GM12878 (cell line): Measurements from ENCODE around the gene ATP6AP2. TPM values are rescaled to one million over a fixed set of nuclear protein-coding genes. Genes with fewer than 3 reads are reported as not detected.

Source experiments
- ATAC-seq: fragments of 200-7000 bp; cut with Tn5 transposase; 3 replicates; pipeline ENCODE4 v1.9.1; 2020; ENCODE audit warnings: mild to moderate bottlenecking, moderate library complexity
- BruUV-seq: library from RNA; stranded (reverse); fragments of 400-500 nt; replicated peaks from 2 replicates; lab custom pipeline; 2021; lab: Mats Ljungman, UMichigan
- CTCF ChIA-PET: fragments of 300-600 bp; sonication (Branson Sonifier 250); formaldehyde crosslinking; extraction: SDS; loops from one replicate; lab custom pipeline; 2021; ENCODE audit warnings: inconsistent platforms; lab: Yijun Ruan, JAX
- POLR2A ChIA-PET: fragments of 350-600 bp; formaldehyde crosslinking; extraction: SDS; loops from one replicate; lab custom pipeline; 2021; ENCODE audit warnings: inconsistent platforms; lab: Charles Lee
- RAD21 ChIA-PET: fragments of 300-600 bp; sonication (Branson Sonifier 250); formaldehyde crosslinking; loops from one replicate; lab custom pipeline; 2023; ENCODE audit warnings: antibody characterized with exemption; ENCODE audit not compliant: unreplicated experiment; lab: Charles Lee
- SMC1A ChIA-PET: fragments of 300-600 bp; sonication (Branson Sonifier 250); formaldehyde crosslinking; loops from one replicate; lab custom pipeline; 2023; ENCODE audit not compliant: unreplicated experiment, uncharacterized antibody; lab: Charles Lee
- DNase-seq: peaks from one replicate; pipeline ENCODE4 v3.0.0-alpha.2; 2011; ENCODE audit warnings: low read depth, low spot score
- FAIRE-seq: peaks from 3 replicates; lab custom pipeline; 2011; peaks lifted over from hg19 to GRCh38; lab: Jason Lieb, UNC
- H2AFZ ChIP-seq: 2 replicates; pipeline ENCODE4 v1.6.0; 2011; ENCODE audit warnings: low read depth, low read length, control low read depth; ENCODE audit not compliant: control insufficient read depth
- H3K27ac ChIP-seq: 2 replicates; pipeline ENCODE4 v1.5.1; 2011; ENCODE audit warnings: control low read depth; ENCODE audit not compliant: control insufficient read depth, insufficient read depth
- H3K27me3 ChIP-seq, 2 experiments: replicated peaks in 1 of 2; 2 replicates each; pipeline versions ENCODE4 v1.6.0 to v1.6.1; 2011; ENCODE audit warnings: low read length in 1 of 2; ENCODE audit not compliant: control insufficient read depth in 2 of 2, insufficient read depth in 2 of 2
- H3K36me3 ChIP-seq, 2 experiments: 2 replicates each; pipeline ENCODE4 v1.5.1; 2011; ENCODE audit warnings: low read length in 1 of 2; ENCODE audit not compliant: control insufficient read depth in 2 of 2, insufficient read depth in 2 of 2
- H3K4me1 ChIP-seq: 2 replicates; pipeline ENCODE4 v1.6.1; 2011; ENCODE audit warnings: mild to moderate bottlenecking, low read length, moderate library complexity, mixed read lengths; ENCODE audit not compliant: control insufficient read depth, insufficient read depth
- H3K4me2 ChIP-seq: 2 replicates; pipeline ENCODE4 v1.6.0; 2011; ENCODE audit warnings: control low read depth; ENCODE audit not compliant: control insufficient read depth, insufficient read depth
- H3K4me3 ChIP-seq: fragments of 200-600 bp; sonication (generic); 2 replicates; pipeline ENCODE4 v1.5.1; 2016
- H3K79me2 ChIP-seq: 2 replicates; pipeline ENCODE4 v1.6.0; 2011; ENCODE audit warnings: low read length; ENCODE audit not compliant: control insufficient read depth, insufficient read depth
- H3K9ac ChIP-seq: 2 replicates; pipeline ENCODE4 v1.8.0; 2011; ENCODE audit warnings: low read length, control low read depth, mixed read lengths; ENCODE audit not compliant: control insufficient read depth, insufficient read depth
- H3K9me3 ChIP-seq: replicated peaks from 3 replicates; pipeline ENCODE4 v1.5.1; 2011; ENCODE audit warnings: mild to moderate bottlenecking, low read length; ENCODE audit not compliant: control insufficient read depth, insufficient read depth
- H4K20me1 ChIP-seq: 2 replicates; pipeline ENCODE4 v1.6.0; 2011; ENCODE audit not compliant: control insufficient read depth, insufficient read depth
- CEBPB ChIP-seq, 2 experiments: fragments of 150-350 bp in 1 of 2; IDR thresholded peaks; 2 replicates each; pipeline ENCODE4 v1.6.1; 2012 to 2014; ENCODE audit warnings: low read depth in 2 of 2, low read length in 2 of 2, borderline replicate concordance in 1 of 2, inconsistent platforms in 1 of 2
- CREB1 ChIP-seq: IDR thresholded peaks from 2 replicates; pipeline ENCODE4 v1.6.1; 2012; ENCODE audit warnings: low read depth, mild to moderate bottlenecking, inconsistent platforms
- CREM ChIP-seq: IDR thresholded peaks from 2 replicates; pipeline ENCODE4 v1.6.1; 2014; ENCODE audit warnings: antibody characterized with exemption, low read depth
- EED ChIP-seq: sonication (generic); IDR thresholded peaks from 2 replicates; pipeline ENCODE4 v1.6.1; 2016; ENCODE audit warnings: antibody characterized with exemption, low read depth
- IRF3 ChIP-seq: fragments of 450-650 bp; IDR thresholded peaks from 2 replicates; pipeline ENCODE4 v1.6.1; 2014; ENCODE audit warnings: mild to moderate bottlenecking
- JUND ChIP-seq: IDR thresholded peaks from 2 replicates; pipeline ENCODE4 v1.6.1; 2012; ENCODE audit warnings: low read depth, mild to moderate bottlenecking, low read length, improper control_type of control experiment, moderate library complexity
- KAT2A ChIP-seq: conservative IDR thresholded peaks from 2 replicates; pipeline ENCODE4 v1.6.1; 2011; ENCODE audit warnings: low read depth, low read length; ENCODE audit not compliant: control insufficient read depth
- MEF2A ChIP-seq: IDR thresholded peaks from 2 replicates; pipeline ENCODE4 v1.6.1; 2011; ENCODE audit warnings: low read depth, mild to moderate bottlenecking, low read length, moderate library complexity; ENCODE audit not compliant: insufficient read depth
- SMAD5 ChIP-seq: IDR thresholded peaks from 2 replicates; pipeline ENCODE4 v1.6.1; 2016; ENCODE audit warnings: antibody characterized with exemption, low read depth
- SP1 ChIP-seq: IDR thresholded peaks from one replicate; pipeline ENCODE4 v1.6.1; 2011; ENCODE audit warnings: low read depth, low read length
- STAT1 ChIP-seq: fragments of 450-650 bp; conservative IDR thresholded peaks from 2 replicates; pipeline ENCODE4 v1.6.1; 2014; ENCODE audit warnings: antibody characterized with exemption, mild to moderate bottlenecking
- SUZ12 ChIP-seq: fragments of 200-600 bp; sonication (generic); IDR thresholded peaks from one replicate; pipeline ENCODE4 v1.6.1; 2018; ENCODE audit warnings: antibody characterized with exemption, mild to moderate bottlenecking; ENCODE audit not compliant: unreplicated experiment
- ZBTB33 ChIP-seq: fragments of 450-650 bp; IDR thresholded peaks from 2 replicates; pipeline ENCODE4 v1.6.1; 2017; ENCODE audit warnings: mild to moderate bottlenecking
- ZNF384 ChIP-seq: IDR thresholded peaks from 2 replicates; pipeline ENCODE4 v1.6.1; 2012; ENCODE audit warnings: low read depth, mild to moderate bottlenecking, low read length, improper control_type of control experiment, borderline replicate concordance
- WGBS: methylation state at CpG from one replicate; pipeline ENCODE4 v1.1.6; 2016; ENCODE audit warnings: low lambda C conversion rate; ENCODE audit not compliant: insufficient replicate concordance, insufficient coverage; ENCODE audit errors: missing lambda C conversion rate; 5-methylcytosine and 5-hydroxymethylcytosine counted together
- in situ Hi-C: fragments of 300-500 bp; cut with MboI; formaldehyde crosslinking; loops from 9 replicates; pipeline ENCODE4 v1.14.3; 2018; ENCODE audit warnings: mixed read lengths
- intact Hi-C: fragments of 100-400 bp; cut with micrococcal nuclease; formaldehyde crosslinking; loops from one replicate; pipeline ENCODE4 v1.14.2; 2022; ENCODE audit not compliant: unreplicated experiment
- polyA plus RNA-seq, 11 experiments: library from polyadenylated mRNA; depleted of rRNA in 4 of 11; unstranded in 6 of 11; stranded (reverse) in 5 of 11; fragments of >200 nt; fragmentation: Nextera tagmentation in 4 of 11; fragmentation: Illumina TruSeq in 1 of 11; extraction: Ambion mirVana in 4 of 11; extraction: Trizol in 1 of 11; gene quantifications; 1 replicate in 1 of 11; 2 replicates in 10 of 11; pipeline versions ENCODE4 v1.2.1 to v1.2.3, GENCODE V29; 2011 to 2016; ENCODE audit warnings: inconsistent platforms in 2 of 11, missing spikeins in 2 of 11, low read depth in 1 of 11
- total RNA-seq, 4 experiments: library from RNA; depleted of rRNA in 3 of 4; stranded (reverse); fragments of >200 nt in 3 of 4; fragmentation: Illumina TruSeq in 1 of 4; extraction: Trizol in 1 of 4; gene quantifications; 2 replicates each; pipeline versions ENCODE4 v1.2.1 to v1.2.3, GENCODE V29; 2013 to 2021
- TF ChIP-seq, protein P1 (sequence below), 3 experiments: IDR thresholded peaks in 2 of 3; conservative IDR thresholded peaks in 1 of 3; 2 replicates each; pipeline ENCODE4 v1.5.1; 2011; ENCODE audit warnings: low read depth in 3 of 3, low read length in 3 of 3, mild to moderate bottlenecking in 3 of 3, control low read depth in 2 of 3, moderate library complexity in 2 of 3, inconsistent platforms in 1 of 3, mixed read lengths in 1 of 3; ENCODE audit not compliant: control insufficient read depth in 2 of 3, insufficient read depth in 1 of 3; ENCODE audit errors: extremely low read depth in 1 of 3
- TF ChIP-seq, protein P2 (sequence below): fragments of 450-650 bp; IDR thresholded peaks from 2 replicates; pipeline ENCODE4 v1.6.1; 2016; ENCODE audit warnings: mild to moderate bottlenecking

Gene ATP6AP2
- total and polyA plus RNA-seq, 10 of the 15 experiments (the other 5 are each of a cell fraction or from before 2014, with no cell fraction given): 36.3 to 141 (median 56.0) TPM

- intact Hi-C loops: no loop called here
- no peak for TF ChIP-seq EED
- TF ChIP-seq, protein P1, sequence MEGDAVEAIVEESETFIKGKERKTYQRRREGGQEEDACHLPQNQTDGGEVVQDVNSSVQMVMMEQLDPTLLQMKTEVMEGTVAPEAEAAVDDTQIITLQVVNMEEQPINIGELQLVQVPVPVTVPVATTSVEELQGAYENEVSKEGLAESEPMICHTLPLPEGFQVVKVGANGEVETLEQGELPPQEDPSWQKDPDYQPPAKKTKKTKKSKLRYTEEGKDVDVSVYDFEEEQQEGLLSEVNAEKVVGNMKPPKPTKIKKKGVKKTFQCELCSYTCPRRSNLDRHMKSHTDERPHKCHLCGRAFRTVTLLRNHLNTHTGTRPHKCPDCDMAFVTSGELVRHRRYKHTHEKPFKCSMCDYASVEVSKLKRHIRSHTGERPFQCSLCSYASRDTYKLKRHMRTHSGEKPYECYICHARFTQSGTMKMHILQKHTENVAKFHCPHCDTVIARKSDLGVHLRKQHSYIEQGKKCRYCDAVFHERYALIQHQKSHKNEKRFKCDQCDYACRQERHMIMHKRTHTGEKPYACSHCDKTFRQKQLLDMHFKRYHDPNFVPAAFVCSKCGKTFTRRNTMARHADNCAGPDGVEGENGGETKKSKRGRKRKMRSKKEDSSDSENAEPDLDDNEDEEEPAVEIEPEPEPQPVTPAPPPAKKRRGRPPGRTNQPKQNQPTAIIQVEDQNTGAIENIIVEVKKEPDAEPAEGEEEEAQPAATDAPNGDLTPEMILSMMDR (IDR thresholded peaks at IDR 0.05 in 2 of 3, conservative IDR thresholded peaks at IDR 0.05 in 1 of 3; ENCODE audit: control insufficient read depth in 2 of 3, extremely low read depth in 1 of 3, insufficient read depth in 1 of 3, low read depth in 3 of 3, low read length in 3 of 3): no peak
- no peak for TF ChIP-seq MEF2A
- TF ChIP-seq ZBTB33: no peak
- TF ChIP-seq KAT2A: no peak
- no peak for TF ChIP-seq CREB1
- TF ChIP-seq, protein P2, sequence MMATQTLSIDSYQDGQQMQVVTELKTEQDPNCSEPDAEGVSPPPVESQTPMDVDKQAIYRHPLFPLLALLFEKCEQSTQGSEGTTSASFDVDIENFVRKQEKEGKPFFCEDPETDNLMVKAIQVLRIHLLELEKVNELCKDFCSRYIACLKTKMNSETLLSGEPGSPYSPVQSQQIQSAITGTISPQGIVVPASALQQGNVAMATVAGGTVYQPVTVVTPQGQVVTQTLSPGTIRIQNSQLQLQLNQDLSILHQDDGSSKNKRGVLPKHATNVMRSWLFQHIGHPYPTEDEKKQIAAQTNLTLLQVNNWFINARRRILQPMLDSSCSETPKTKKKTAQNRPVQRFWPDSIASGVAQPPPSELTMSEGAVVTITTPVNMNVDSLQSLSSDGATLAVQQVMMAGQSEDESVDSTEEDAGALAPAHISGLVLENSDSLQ: no peak
- no peak for TF ChIP-seq IRF3
- TF ChIP-seq STAT1: no peak
- TF ChIP-seq CEBPB (IDR thresholded peaks at IDR 0.05; ENCODE audit: borderline replicate concordance in 1 of 2, low read depth in 2 of 2, low read length in 2 of 2): no peak
- no peak for TF ChIP-seq ZNF384
- no peak for TF ChIP-seq CREM
- TF ChIP-seq SMAD5: no peak
- no peak for TF ChIP-seq JUND
- no peak for TF ChIP-seq SUZ12
- no peak for TF ChIP-seq SP1
Observed at GRCh38 chrX:40531056-40531826, 49.5 kb upstream of the ATP6AP2 start.

More at GRCh38 chrX:40531056-40531826, 49.5 kb upstream of the ATP6AP2 start:
- H3K4me1 ChIP-seq: no peaks in the 10 kb centered on the region
- BruUV-seq: no TSS peak
- H4K20me1 ChIP-seq: no peaks in the 10 kb centered on the region
- POLR2A ChIA-PET: no interaction called here
- peaks cover 0 to 2% of the 10 kb centered on the region in 2 experiments; a peak in 1 of 4 replicates for H3K27me3 ChIP-seq
- H3K27ac ChIP-seq: no peak overlapping the region
- no peak overlapping the region for H3K4me2 ChIP-seq
- SMC1A ChIA-PET: no interaction called here
- H2AFZ ChIP-seq: no peak overlapping the region
- FAIRE-seq (no peak), DNase-seq (no peak), ATAC-seq (no peak)
- RAD21 ChIA-PET: interaction anchor here (1.2 kb wide), 1 partner anchor 13 kb away, joined by 4 read pairs; no protein-coding TSS in a partner anchor
- 39% methylated on average over 16 of the region's 16 CpGs for WGBS
- in situ Hi-C loops: no loop called here
- H3K9ac ChIP-seq: no peak overlapping the region
- H3K79me2 ChIP-seq: no peaks in the 10 kb centered on the region
- H3K4me3 ChIP-seq: no peak overlapping the region
- H3K36me3 ChIP-seq: no peaks in the 10 kb centered on the region
- H3K9me3 ChIP-seq: no peaks in the 10 kb centered on the region; the same call in 2 of the 3 replicates
- CTCF ChIA-PET: interaction anchor here (1.4 to 2.1 kb wide), 2 partner anchors 11 to 13 kb away, joined by 4 to 6 read pairs; no protein-coding TSS in a partner anchor
